Smooth muscle cell (in vitro differentiated cells): ENCODE measurements around the gene AGBL3. TPM values are rescaled to one million over a fixed set of nuclear protein-coding genes. Genes with fewer than 3 reads are reported as not detected.

Source experiments
- DNase-seq: peaks from one replicate; lab custom pipeline; 2025; ENCODE audit not compliant: unreplicated experiment; lab: John Stamatoyannopoulos, UW
- H2AFZ ChIP-seq: fragments of 200-600 bp; sonication (generic); 2 replicates; pipeline ENCODE4 v1.6.0; 2016; ENCODE audit warnings: antibody characterized with exemption, low read depth, mild to moderate bottlenecking
- H3F3A ChIP-seq: fragments of 200-600 bp; sonication (generic); 2 replicates; pipeline ENCODE4 v1.6.0; 2017; ENCODE audit warnings: antibody characterized with exemption, low read depth
- H3K27ac ChIP-seq: fragments of 200-600 bp; sonication (generic); 2 replicates; pipeline ENCODE4 v1.5.1; 2016; ENCODE audit warnings: low read depth, mild to moderate bottlenecking
- H3K27me3 ChIP-seq: fragments of 200-600 bp; sonication (generic); 2 replicates; pipeline ENCODE4 v1.6.1; 2016; ENCODE audit warnings: low read depth, mild to moderate bottlenecking
- H3K36me3 ChIP-seq: fragments of 200-600 bp; sonication (generic); 2 replicates; pipeline ENCODE4 v1.5.1; 2016; ENCODE audit warnings: low read depth
- H3K4me1 ChIP-seq: fragments of 200-600 bp; sonication (generic); 2 replicates; pipeline ENCODE4 v1.5.1; 2016; ENCODE audit warnings: low read depth
- H3K4me2 ChIP-seq: fragments of 200-600 bp; sonication (generic); 2 replicates; pipeline ENCODE4 v1.6.0; 2016; ENCODE audit warnings: mild to moderate bottlenecking
- H3K4me3 ChIP-seq: fragments of 200-600 bp; sonication (generic); 2 replicates; pipeline ENCODE4 v1.5.1; 2016; ENCODE audit warnings: mild to moderate bottlenecking
- H3K79me2 ChIP-seq: fragments of 200-600 bp; sonication (generic); 2 replicates; pipeline ENCODE4 v1.6.0; 2016; ENCODE audit warnings: low read depth, mild to moderate bottlenecking
- H3K9ac ChIP-seq: fragments of 200-600 bp; sonication (generic); 2 replicates; pipeline ENCODE4 v1.6.0; 2016; ENCODE audit warnings: low read depth
- H3K9me3 ChIP-seq: fragments of 200-600 bp; sonication (generic); replicated peaks from 2 replicates; pipeline ENCODE4 v1.5.1; 2016; ENCODE audit warnings: low read depth
- H4K20me1 ChIP-seq: fragments of 200-600 bp; sonication (generic); 2 replicates; pipeline ENCODE4 v1.6.0; 2016; ENCODE audit warnings: low read depth
- WGBS: methylation state at CpG from one replicate; pipeline ENCODE4 v1.1.7; 2016; ENCODE audit warnings: low lambda C conversion rate; 5-methylcytosine and 5-hydroxymethylcytosine counted together
- polyA plus RNA-seq: library from polyadenylated mRNA; unstranded; fragments of >200 nt; fragmentation: Nextera tagmentation; extraction: Ambion mirVana; gene quantifications from 2 replicates; pipeline ENCODE4 v1.2.1, GENCODE V29; 2016
- total RNA-seq: library from RNA; depleted of rRNA; stranded (reverse); fragments of >200 nt; gene quantifications from 2 replicates; pipeline ENCODE4 v1.2.3, GENCODE V29; 2014
- TF ChIP-seq, protein P1 (sequence below): fragments of 200-600 bp; sonication (generic); IDR thresholded peaks from 2 replicates; pipeline ENCODE4 v1.5.1; 2017; ENCODE audit warnings: borderline replicate concordance, mild to moderate bottlenecking, antibody characterized with exemption; ENCODE audit not compliant: insufficient read depth, poor library complexity, severe bottlenecking

AGBL3 gene
- total and polyA plus RNA-seq, 2 experiments from 2014 or later = 0.23 to 2.5 TPM

DNA sequence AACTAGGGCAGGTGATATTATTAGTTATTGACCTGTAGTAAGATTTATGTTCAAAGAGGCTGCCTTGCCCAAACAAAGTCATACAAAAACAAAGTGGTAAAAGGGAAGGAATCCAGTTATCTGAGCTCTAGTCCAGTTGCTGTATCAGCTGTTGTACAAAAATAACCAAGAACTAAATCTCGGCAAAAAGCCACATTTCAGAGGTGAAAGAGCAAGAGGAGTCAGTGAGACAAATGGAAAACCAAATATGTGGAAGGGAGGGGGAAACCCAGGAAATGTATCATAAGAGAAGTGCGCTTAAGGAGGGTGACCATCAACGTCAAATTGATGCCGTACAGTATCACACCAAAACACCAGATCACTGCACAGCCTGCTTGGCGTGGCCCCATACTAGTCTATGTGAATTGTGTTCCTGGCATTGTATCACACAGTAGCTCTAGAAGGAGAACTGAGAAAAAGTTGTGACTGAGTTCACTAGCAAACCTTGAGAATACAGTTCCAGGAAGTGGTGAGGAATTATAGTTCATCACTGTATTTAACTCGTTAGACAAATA, 6.4 kb downstream of the AGBL3 start:
- H3K9me3 ChIP-seq = no peaks in the 10 kb centered on the region
- H3K4me2 ChIP-seq = no peak overlapping the region
- peak overlapping the region; percentile 46 for H3K27ac ChIP-seq
- H3K4me1 ChIP-seq = peaks cover 14% of the 10 kb centered on the region
- no peaks in the 10 kb centered on the region for H3K36me3 ChIP-seq
- H3K79me2 ChIP-seq = peaks cover 17% of the 10 kb centered on the region
- WGBS = 85% methylated on average over 6 of the region's 6 CpGs
- H3K4me3 ChIP-seq = no peak overlapping the region
- DNase-seq = no peak
- H3K27me3 ChIP-seq = no peaks in the 10 kb centered on the region
- H3F3A ChIP-seq = peaks cover 10% of the 10 kb centered on the region
- no peak overlapping the region for H2AFZ ChIP-seq
- TF ChIP-seq, protein P1, sequence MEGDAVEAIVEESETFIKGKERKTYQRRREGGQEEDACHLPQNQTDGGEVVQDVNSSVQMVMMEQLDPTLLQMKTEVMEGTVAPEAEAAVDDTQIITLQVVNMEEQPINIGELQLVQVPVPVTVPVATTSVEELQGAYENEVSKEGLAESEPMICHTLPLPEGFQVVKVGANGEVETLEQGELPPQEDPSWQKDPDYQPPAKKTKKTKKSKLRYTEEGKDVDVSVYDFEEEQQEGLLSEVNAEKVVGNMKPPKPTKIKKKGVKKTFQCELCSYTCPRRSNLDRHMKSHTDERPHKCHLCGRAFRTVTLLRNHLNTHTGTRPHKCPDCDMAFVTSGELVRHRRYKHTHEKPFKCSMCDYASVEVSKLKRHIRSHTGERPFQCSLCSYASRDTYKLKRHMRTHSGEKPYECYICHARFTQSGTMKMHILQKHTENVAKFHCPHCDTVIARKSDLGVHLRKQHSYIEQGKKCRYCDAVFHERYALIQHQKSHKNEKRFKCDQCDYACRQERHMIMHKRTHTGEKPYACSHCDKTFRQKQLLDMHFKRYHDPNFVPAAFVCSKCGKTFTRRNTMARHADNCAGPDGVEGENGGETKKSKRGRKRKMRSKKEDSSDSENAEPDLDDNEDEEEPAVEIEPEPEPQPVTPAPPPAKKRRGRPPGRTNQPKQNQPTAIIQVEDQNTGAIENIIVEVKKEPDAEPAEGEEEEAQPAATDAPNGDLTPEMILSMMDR = no peak
- H3K9ac ChIP-seq = no peak overlapping the region
- no peaks in the 10 kb centered on the region for H4K20me1 ChIP-seq

DNA sequence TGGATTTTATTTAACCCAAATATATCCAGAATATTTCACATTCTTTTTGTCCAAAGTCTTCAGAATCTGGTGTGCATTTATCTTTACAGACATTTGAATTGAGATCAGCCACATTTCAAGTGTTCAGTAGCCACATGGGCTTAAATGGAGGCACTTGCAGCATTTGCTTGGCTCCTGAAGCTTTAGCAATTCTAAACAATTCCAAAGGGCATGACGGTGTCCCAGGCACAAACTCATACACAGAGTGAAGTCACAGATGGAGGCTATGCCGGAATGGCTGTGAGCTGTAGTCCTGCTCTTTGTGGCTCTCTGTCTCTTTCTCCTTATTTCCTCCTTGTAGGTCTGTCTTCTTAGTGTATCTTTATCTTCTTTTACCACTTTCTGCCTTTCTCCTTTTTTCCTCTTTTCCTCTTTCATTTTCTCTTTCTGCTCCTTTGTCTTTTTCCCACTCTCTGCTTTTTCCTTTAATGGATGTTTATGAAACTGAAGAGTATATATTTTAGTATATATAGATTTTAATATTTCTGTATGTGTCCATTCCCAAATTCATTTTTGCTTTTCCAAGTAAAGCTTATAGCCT, 7.7 kb downstream of the AGBL3 start:
- no peaks in the 10 kb centered on the region for H4K20me1 ChIP-seq
- 73% methylated on average over 2 of the region's 2 CpGs for WGBS

DNA sequence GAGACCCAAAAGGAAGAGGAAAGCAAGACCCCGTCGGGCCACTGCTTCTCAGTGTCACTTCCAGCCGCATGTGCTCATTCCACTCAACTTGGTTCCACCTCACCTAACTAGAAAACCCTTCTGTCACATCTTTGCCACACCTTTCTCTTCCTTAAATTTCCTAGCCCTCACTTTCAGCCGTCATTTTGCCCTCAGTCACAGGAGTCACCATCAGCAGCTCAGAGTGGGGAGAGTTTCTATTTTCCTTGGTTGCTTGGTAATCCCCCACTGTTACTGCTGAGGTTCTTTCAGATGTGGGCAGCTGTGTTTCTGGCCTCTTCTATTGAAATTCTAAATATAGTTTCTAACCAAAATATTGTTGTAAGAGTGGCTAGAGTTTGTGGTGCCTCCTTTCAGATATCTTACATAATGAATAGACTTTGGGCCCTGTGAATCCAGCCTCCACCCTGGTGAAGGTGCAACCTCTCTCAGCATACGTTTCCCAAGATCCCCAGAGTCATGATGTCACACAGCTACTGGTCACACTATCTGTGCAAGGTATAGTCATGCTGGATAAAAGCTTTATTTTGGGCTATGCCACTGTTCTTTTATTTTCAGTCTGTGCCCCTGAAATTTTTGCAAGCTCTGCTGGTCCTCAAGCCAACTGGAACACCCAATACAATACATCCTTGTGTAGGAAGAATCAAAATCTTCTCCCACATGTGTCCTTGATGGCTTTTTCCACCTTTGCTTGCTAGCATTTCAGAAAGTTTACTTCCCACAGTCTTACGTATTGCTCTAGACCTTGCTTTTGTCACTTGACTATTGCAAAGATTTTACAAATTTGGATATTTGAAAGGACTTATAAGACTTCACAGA, 9.2 kb downstream of the AGBL3 start:
- H3K27me3 ChIP-seq = no peaks in the 10 kb centered on the region
- 68% methylated on average over 6 of the region's 6 CpGs for WGBS
- H3K4me3 ChIP-seq = no peak overlapping the region
- DNase-seq = no peak
- H3K4me1 ChIP-seq = peaks cover 6% of the 10 kb centered on the region
- H4K20me1 ChIP-seq = no peaks in the 10 kb centered on the region
- H3K36me3 ChIP-seq = no peaks in the 10 kb centered on the region
- peak overlapping the region; percentile 5 for H3K9ac ChIP-seq
- TF ChIP-seq, protein P1 = no peak
- peak overlapping the region; percentile 46 for H3K27ac ChIP-seq
- H2AFZ ChIP-seq = no peak overlapping the region
- H3K79me2 ChIP-seq = no peaks in the 10 kb centered on the region
- no peak overlapping the region for H3K4me2 ChIP-seq
- H3F3A ChIP-seq = peaks cover 10% of the 10 kb centered on the region
- H3K9me3 ChIP-seq = no peaks in the 10 kb centered on the region

More for the DNA sequence above, 7.7 kb downstream of the AGBL3 start:
- TF ChIP-seq, protein P1 = no peak
- H3K4me3 ChIP-seq = no peak overlapping the region
- H3K36me3 ChIP-seq = no peaks in the 10 kb centered on the region
- DNase-seq = no peak
- no peak overlapping the region for H3K4me2 ChIP-seq
- no peak overlapping the region for H2AFZ ChIP-seq
- H3K9ac ChIP-seq = no peak overlapping the region
- H3K79me2 ChIP-seq = peaks cover 6% of the 10 kb centered on the region
- peaks cover 6% of the 10 kb centered on the region for H3K4me1 ChIP-seq
- no peaks in the 10 kb centered on the region for H3K9me3 ChIP-seq
- H3K27ac ChIP-seq = no peak overlapping the region
- peaks cover 10% of the 10 kb centered on the region for H3F3A ChIP-seq
- no peaks in the 10 kb centered on the region for H3K27me3 ChIP-seq
